Fibroblast of the aortic adventitia (primary cell): ENCODE data around the gene GNAI2. TPM values are rescaled to one million over a fixed set of nuclear protein-coding genes. Genes with fewer than 3 reads are reported as not detected.

ENCODE experiments used
- DNase-seq: peaks from one replicate; pipeline ENCODE4 v3.0.0-alpha.2; 2010; ENCODE audit warnings: low read depth
- H3K4me3 ChIP-seq: 2 replicates; pipeline ENCODE4 v1.5.1; 2011; ENCODE audit warnings: low read depth, mild to moderate bottlenecking, control low read depth, low read length, moderate library complexity
- CTCF ChIP-seq: IDR thresholded peaks from 2 replicates; pipeline ENCODE4 v1.5.1; 2011; ENCODE audit warnings: mild to moderate bottlenecking, low read length, control low read depth, inconsistent platforms; ENCODE audit not compliant: insufficient read depth
- total RNA-seq: library from RNA; depleted of rRNA; stranded (reverse); fragments of >200 nt; gene quantifications from 2 replicates; pipeline ENCODE4 v1.2.3, GENCODE V29; 2012; ENCODE audit warnings: low replicate concordance

GNAI2 gene
- total RNA-seq, result 195 and 203 TPM in 2 replicates

GRCh38 chr3:50235716-50236483 lies at the start of gene GNAI2:
GNAI2 (plus strand) TSS chr3:50236204; CDS start chr3:50236336, 132 bp downstream.
- peak within 1 kb of the TSS; percentile 93 for H3K4me3 ChIP-seq
- peak; percentile 95 for DNase-seq
- TF ChIP-seq CTCF, result no peak

- TF ChIP-seq CTCF, result no peak
- DNase-seq, result no peak
- no peak overlapping the region for H3K4me3 ChIP-seq
These were observed 48.3 kb upstream of the GNAI2 start for GRCh38 chr3:50187750-50188149.

GRCh38 chr3:50189274-50189673 lies 46.7 kb upstream of the GNAI2 start:
- peak; percentile 93 for TF ChIP-seq CTCF
- peak; percentile 90 for DNase-seq
- no peak overlapping the region for H3K4me3 ChIP-seq

GRCh38 chr3:50189989-50190388 lies 46.0 kb upstream of the GNAI2 start:
- TF ChIP-seq CTCF, result no peak
- no peak overlapping the region for H3K4me3 ChIP-seq
- no peak for DNase-seq

- no peak within 1 kb of the TSS for H3K4me3 ChIP-seq
- TF ChIP-seq CTCF, result no peak
- DNase-seq, result no peak
These were observed 44.9 kb upstream of the GNAI2 start, which contains the start of gene GNAT1 for GRCh38 chr3:50190936-50191660. GNAT1 (plus strand) TSS chr3:50191610; CDS start chr3:50191726, 116 bp downstream.

- no peak for DNase-seq
- no peak overlapping the region for H3K4me3 ChIP-seq
- TF ChIP-seq CTCF, result no peak
These were observed 43.9 kb upstream of the GNAI2 start for GRCh38 chr3:50192124-50192523.
